Measurements from ENCODE around the gene EIF1AX. TPM values are rescaled to one million over a fixed set of nuclear protein-coding genes. Genes with fewer than 3 reads are reported as not detected.

EIF1AX gene
- total and polyA plus RNA-seq, 9 of the 15 experiments (the other 6 are each of a cell fraction or from before 2014, with no cell fraction given), result 54.2 to 178 (median 73.5) TPM

GRCh38 chrX:20141281-20142220 is at the start of gene EIF1AX (continued):
- TF ChIP-seq, protein P1, sequence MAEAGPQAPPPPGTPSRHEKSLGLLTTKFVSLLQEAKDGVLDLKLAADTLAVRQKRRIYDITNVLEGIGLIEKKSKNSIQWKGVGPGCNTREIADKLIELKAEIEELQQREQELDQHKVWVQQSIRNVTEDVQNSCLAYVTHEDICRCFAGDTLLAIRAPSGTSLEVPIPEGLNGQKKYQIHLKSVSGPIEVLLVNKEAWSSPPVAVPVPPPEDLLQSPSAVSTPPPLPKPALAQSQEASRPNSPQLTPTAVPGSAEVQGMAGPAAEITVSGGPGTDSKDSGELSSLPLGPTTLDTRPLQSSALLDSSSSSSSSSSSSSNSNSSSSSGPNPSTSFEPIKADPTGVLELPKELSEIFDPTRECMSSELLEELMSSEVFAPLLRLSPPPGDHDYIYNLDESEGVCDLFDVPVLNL (CRISPR knock-in tag; IDR thresholded peaks at IDR 0.05; ENCODE audit: low read depth), result no peak
- TF ChIP-seq NEUROD1 (IDR thresholded peaks at IDR 0.05; ENCODE audit: borderline replicate concordance, low read depth, low read length, partially characterized antibody) (no peak), SMAD3 (CRISPR knock-in tag; conservative IDR thresholded peaks at IDR 0.05) (no peak), ZKSCAN3 (CRISPR knock-in tag; IDR thresholded peaks at IDR 0.05) (no peak), ARHGAP35 (IDR thresholded peaks at IDR 0.05; ENCODE audit: partially characterized antibody) (no peak), MTA2 (IDR thresholded peaks at IDR 0.05; ENCODE audit: low read depth) (no peak), RBM17 (IDR thresholded peaks at IDR 0.05; ENCODE audit: borderline replicate concordance, low read depth, low read length) (no peak), ZC3H8 (IDR thresholded peaks at IDR 0.05) (no peak), FUS (optimal IDR thresholded peaks at IDR 0.05; ENCODE audit: low read depth, low read length) (no peak), ZNF316 (IDR thresholded peaks at IDR 0.05) (no peak), ZNF57 (CRISPR knock-in tag; IDR thresholded peaks at IDR 0.05) (no peak), RBM39 (optimal IDR thresholded peaks at IDR 0.05; ENCODE audit: low read depth, low read length) (no peak), ZC3H11A (IDR thresholded peaks at IDR 0.05; ENCODE audit: low read depth, low read length) (no peak), FOXK1 (CRISPR knock-in tag; IDR thresholded peaks at IDR 0.05; ENCODE audit: borderline replicate concordance) (no peak), RB1 (IDR thresholded peaks at IDR 0.05; ENCODE audit: low read depth) (no peak), POLR2H (tag; IDR thresholded peaks at IDR 0.05; ENCODE audit: low read depth) (peak; percentile 95), TEAD4 (IDR thresholded peaks at IDR 0.05; ENCODE audit: low read length) (no peak), TEAD4 (CRISPR knock-in tag; IDR thresholded peaks at IDR 0.05; ENCODE audit: borderline replicate concordance) (no peak), HMG20A (CRISPR knock-in tag; conservative IDR thresholded peaks at IDR 0.05) (no peak), NBN (IDR thresholded peaks at IDR 0.05; ENCODE audit: low read depth) (no peak), LEF1 (IDR thresholded peaks at IDR 0.05) (no peak), PYGO2 (tag; IDR thresholded peaks at IDR 0.05) (no peak), KLF13 (tag; IDR thresholded peaks at IDR 0.05; ENCODE audit: borderline replicate concordance, low read depth) (no peak), RBFOX2 (IDR thresholded peaks at IDR 0.05; ENCODE audit: low read depth, low read length) (peak; percentile 98)
